HL-60 (cell line): ENCODE measurements around the gene IPO5.

ENCODE experiments used
- DNase-seq, 2 experiments: peaks; one replicate each; pipeline ENCODE4 v3.0.0-alpha.2; 2010 to 2020; ENCODE audit warnings: low read depth in 1 of 2, low spot score in 1 of 2
- H3K27ac ChIP-seq: fragments of 250-450 bp; sonication (Bioruptor Pico); replicated peaks from 2 replicates; pipeline ENCODE4 v1.5.1; 2020; ENCODE audit warnings: mild to moderate bottlenecking, moderate library complexity
- H3K27me3 ChIP-seq: fragments of 250-450 bp; sonication (Bioruptor Pico); 2 replicates; pipeline ENCODE4 v1.5.1; 2021; ENCODE audit warnings: mild to moderate bottlenecking, moderate library complexity; ENCODE audit not compliant: insufficient read depth, poor library complexity, severe bottlenecking
- H3K4me3 ChIP-seq: replicated peaks from 2 replicates; pipeline ENCODE4 v1.5.1; 2011; ENCODE audit warnings: mild to moderate bottlenecking, control low read depth, low read length; ENCODE audit not compliant: insufficient read depth
- GABPA ChIP-seq: IDR thresholded peaks from 2 replicates; pipeline ENCODE4 v1.6.1; 2012; ENCODE audit warnings: low read depth
- POLR2AphosphoS5 ChIP-seq: IDR thresholded peaks from 2 replicates; pipeline ENCODE4 v1.6.1; 2012; ENCODE audit warnings: low read depth
- SPI1 ChIP-seq: IDR thresholded peaks from 2 replicates; pipeline ENCODE4 v1.6.1; 2012; ENCODE audit warnings: low read depth, mild to moderate bottlenecking, borderline replicate concordance
- long read RNA-seq: library from polyadenylated mRNA; unstranded; transcript quantifications from one replicate; pipeline ENCODE4 v2.0.0, GENCODE V29; 2020
- TF ChIP-seq, protein P1 (sequence below): IDR thresholded peaks from one replicate; pipeline ENCODE4 v1.5.1; 2011; ENCODE audit warnings: low read length, control low read depth, inconsistent platforms; ENCODE audit not compliant: insufficient read depth
- TF ChIP-seq, protein P2 (sequence below): IDR thresholded peaks from 2 replicates; pipeline ENCODE4 v1.6.1; 2012; ENCODE audit warnings: low read depth; ENCODE audit not compliant: insufficient replicate concordance

IPO5 gene
- long read RNA-seq, transcript IPO5-222 (26 exons, 3,419 nt) = major isoform, 2,200 of 2,762 reads
- long read RNA-seq, partial matches to known transcripts = 381 of 2,762 reads
- long read RNA-seq, other reads (novel, unspliced or antisense) = 177 of 2,762 reads

- H3K27ac ChIP-seq = no peak within 1 kb of the TSS
- DNase-seq = no peak
- no peak within 1 kb of the TSS for H3K4me3 ChIP-seq
- TF ChIP-seq, protein P1, sequence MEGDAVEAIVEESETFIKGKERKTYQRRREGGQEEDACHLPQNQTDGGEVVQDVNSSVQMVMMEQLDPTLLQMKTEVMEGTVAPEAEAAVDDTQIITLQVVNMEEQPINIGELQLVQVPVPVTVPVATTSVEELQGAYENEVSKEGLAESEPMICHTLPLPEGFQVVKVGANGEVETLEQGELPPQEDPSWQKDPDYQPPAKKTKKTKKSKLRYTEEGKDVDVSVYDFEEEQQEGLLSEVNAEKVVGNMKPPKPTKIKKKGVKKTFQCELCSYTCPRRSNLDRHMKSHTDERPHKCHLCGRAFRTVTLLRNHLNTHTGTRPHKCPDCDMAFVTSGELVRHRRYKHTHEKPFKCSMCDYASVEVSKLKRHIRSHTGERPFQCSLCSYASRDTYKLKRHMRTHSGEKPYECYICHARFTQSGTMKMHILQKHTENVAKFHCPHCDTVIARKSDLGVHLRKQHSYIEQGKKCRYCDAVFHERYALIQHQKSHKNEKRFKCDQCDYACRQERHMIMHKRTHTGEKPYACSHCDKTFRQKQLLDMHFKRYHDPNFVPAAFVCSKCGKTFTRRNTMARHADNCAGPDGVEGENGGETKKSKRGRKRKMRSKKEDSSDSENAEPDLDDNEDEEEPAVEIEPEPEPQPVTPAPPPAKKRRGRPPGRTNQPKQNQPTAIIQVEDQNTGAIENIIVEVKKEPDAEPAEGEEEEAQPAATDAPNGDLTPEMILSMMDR = no peak
- no peaks in the 10 kb centered on the region for H3K27me3 ChIP-seq
These were observed at the start of gene IPO5 for GRCh38 chr13:97953376-97953970. IPO5 (plus strand) TSS chr13:97953675; CDS start chr13:97976697, 23,022 bp downstream.

DNA sequence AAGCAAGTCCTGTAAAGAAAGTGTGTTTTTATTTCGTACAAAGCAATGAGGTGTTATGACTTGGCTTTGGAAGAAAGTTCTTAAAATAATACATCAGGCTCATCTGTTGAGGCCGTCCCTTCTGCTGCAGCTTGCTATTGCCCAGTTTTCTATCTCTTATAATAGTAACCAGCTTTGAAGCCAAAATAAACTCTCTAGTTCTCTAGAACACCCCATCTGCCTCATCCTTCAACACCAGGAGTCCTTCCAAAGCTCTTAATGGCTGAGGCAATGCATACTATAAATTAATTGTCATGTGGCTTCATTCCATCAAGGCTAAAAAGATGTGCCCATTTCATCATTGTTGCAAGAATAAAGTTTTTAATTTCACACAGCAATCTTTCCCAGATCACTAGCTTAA lies 49.4 kb upstream of the IPO5 start:
- H3K27ac ChIP-seq = no peak overlapping the region
- DNase-seq = no peak
- peaks cover 10% of the 10 kb centered on the region for H3K27me3 ChIP-seq
- TF ChIP-seq GABPA (no peak), POLR2AphosphoS5 (no peak)
- no peak overlapping the region for H3K4me3 ChIP-seq

DNA sequence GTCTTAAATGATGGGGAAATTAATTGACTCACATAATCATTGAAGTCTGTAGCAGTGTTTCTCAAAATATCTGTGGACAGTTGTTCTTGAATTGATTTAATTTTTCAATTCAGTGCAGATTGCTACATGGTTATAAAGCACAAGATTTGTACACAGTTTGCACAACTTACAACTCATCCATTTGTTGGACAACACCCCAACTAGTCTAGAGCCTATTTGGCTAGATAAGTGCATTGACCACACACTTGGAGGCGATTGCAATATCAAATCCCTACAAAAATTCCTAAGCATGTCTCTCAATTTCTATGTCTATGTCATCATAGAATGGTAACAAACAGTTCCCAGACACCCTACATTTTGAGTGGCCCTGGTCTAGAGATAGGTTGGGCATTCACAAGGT lies 48.0 kb upstream of the IPO5 start:
- TF ChIP-seq, protein P1 = no peak
- no peak for DNase-seq
- Histone ChIP-seq H3K27me3 (peaks cover 11% of the 10 kb centered on the region), H3K27ac (no peak overlapping the region), H3K4me3 (no peak overlapping the region)

DNA sequence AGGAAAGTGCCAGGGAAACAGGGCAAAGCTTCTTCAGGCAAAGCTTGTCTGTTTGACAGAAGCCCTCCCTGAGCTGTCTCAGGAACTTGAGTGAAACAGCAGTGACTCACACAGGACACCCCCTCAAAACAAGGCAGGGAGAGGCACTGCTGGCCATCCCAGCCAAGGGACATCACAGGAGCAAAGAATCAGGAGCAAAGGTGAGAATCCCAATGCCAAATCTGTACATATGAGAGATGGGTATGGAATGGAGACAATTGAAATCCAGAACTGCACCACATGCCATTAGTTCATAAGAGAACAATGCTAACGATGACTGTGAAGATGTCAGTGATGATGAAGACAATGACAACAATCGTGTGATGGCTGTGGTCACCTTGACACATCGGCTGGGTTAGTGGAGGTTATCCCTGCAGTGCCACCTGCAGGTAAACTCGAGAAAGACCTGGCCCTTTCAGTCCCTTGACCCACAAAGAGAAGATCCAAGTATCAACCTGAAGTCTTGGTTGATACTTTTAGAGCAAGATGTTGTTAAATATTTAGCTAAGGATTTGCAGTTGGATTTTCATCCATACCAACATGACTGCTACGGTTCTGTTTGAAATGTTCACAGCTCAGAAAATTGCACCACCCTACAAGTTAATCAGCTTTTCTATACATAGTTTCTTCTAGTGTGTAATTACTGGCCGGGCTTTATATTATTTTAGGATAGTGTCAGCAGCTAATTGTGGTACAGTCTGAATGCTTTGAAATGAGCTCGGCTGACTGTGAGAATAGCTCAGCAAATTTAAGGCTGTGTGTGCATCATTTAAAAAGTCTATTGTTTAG lies 42.0 kb upstream of the IPO5 start:
- Histone ChIP-seq H3K27me3 (peaks cover 8% of the 10 kb centered on the region), H3K27ac (no peak overlapping the region), H3K4me3 (no peak overlapping the region)
- TF ChIP-seq, protein P2, sequence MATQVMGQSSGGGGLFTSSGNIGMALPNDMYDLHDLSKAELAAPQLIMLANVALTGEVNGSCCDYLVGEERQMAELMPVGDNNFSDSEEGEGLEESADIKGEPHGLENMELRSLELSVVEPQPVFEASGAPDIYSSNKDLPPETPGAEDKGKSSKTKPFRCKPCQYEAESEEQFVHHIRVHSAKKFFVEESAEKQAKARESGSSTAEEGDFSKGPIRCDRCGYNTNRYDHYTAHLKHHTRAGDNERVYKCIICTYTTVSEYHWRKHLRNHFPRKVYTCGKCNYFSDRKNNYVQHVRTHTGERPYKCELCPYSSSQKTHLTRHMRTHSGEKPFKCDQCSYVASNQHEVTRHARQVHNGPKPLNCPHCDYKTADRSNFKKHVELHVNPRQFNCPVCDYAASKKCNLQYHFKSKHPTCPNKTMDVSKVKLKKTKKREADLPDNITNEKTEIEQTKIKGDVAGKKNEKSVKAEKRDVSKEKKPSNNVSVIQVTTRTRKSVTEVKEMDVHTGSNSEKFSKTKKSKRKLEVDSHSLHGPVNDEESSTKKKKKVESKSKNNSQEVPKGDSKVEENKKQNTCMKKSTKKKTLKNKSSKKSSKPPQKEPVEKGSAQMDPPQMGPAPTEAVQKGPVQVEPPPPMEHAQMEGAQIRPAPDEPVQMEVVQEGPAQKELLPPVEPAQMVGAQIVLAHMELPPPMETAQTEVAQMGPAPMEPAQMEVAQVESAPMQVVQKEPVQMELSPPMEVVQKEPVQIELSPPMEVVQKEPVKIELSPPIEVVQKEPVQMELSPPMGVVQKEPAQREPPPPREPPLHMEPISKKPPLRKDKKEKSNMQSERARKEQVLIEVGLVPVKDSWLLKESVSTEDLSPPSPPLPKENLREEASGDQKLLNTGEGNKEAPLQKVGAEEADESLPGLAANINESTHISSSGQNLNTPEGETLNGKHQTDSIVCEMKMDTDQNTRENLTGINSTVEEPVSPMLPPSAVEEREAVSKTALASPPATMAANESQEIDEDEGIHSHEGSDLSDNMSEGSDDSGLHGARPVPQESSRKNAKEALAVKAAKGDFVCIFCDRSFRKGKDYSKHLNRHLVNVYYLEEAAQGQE = no peak
- TF ChIP-seq, protein P1 = peak; percentile 23
- peak in 1 of 2 experiments; percentile 8 for DNase-seq

DNA sequence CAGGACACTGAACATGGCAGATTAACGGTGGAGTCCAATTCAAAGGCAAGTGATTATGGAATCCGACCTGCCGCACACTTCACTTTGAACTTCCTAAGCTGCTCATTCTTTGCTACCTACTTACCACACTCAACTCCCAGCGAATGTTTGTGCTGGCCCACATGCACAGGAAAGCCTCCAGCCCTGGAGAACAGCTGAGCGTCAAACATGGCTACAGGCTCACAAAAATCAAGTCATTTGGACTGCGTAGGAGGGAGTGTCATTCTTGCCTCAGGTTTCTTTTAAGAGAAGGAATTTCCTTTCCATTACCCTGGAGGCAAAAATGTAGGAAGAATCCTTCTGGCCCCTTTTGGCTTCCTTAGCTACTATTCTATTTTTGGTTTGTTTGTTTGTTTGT lies 41.3 kb upstream of the IPO5 start:
- Histone ChIP-seq H3K4me3 (no peak overlapping the region), H3K27ac (no peak overlapping the region), H3K27me3 (peaks cover 8% of the 10 kb centered on the region)
- no peak for DNase-seq
- TF ChIP-seq, protein P2 = no peak
- TF ChIP-seq POLR2AphosphoS5 (no peak), SPI1 (no peak), GABPA (no peak)
- TF ChIP-seq, protein P1 = no peak
